Measurements from ENCODE around the gene IMMP2L. TPM values are rescaled to one million over a fixed set of nuclear protein-coding genes. Genes with fewer than 3 reads are reported as not detected.
"Not testable (repeated sequence)": the region's sequence is repeated elsewhere in the genome, so short reads cannot be mapped to it uniquely, and the experiment has no call there.

IMMP2L gene
- total RNA-seq, 1 donor from 2014 or later = 11.9 TPM

GRCh38 chr7:111074748-111075146, 487.5 kb downstream of the IMMP2L start:
- no peaks in the 10 kb centered on the region for H3K27me3 Mint-ChIP-seq (ENCODE audit: low read depth)
- peaks cover 32% of the 10 kb centered on the region for H3K4me1 Mint-ChIP-seq
- H3K27ac Mint-ChIP-seq (ENCODE audit: unreplicated experiment) = peak overlapping the region; percentile 0
- no peaks in the 10 kb centered on the region for H3K36me3 Mint-ChIP-seq (ENCODE audit: low read depth)
- peaks cover 2% of the 10 kb centered on the region for H3K9me3 Mint-ChIP-seq
- H3K4me3 Mint-ChIP-seq = no peak overlapping the region
- no peak for TF ChIP-seq CTCF (conservative IDR thresholded peaks at IDR 0.05)
- DNase-seq (ENCODE audit: low read depth, low spot score) = no peak

GRCh38 chr7:111074071-111074747, 488.1 kb downstream of the IMMP2L start:
- Mint-ChIP-seq H3K27ac (ENCODE audit: unreplicated experiment) (no peak overlapping the region), H3K27me3 (ENCODE audit: low read depth) (no peaks in the 10 kb centered on the region), H3K36me3 (ENCODE audit: low read depth) (no peaks in the 10 kb centered on the region), H3K9me3 (peaks cover 2% of the 10 kb centered on the region), H3K4me1 (peaks cover 32% of the 10 kb centered on the region), H3K4me3 (no peak overlapping the region)
- no peak for TF ChIP-seq CTCF (conservative IDR thresholded peaks at IDR 0.05)
- no peak for DNase-seq (ENCODE audit: low read depth, low spot score)

- H3K27ac Mint-ChIP-seq (ENCODE audit: unreplicated experiment); H3K9me3 Mint-ChIP-seq; H3K4me3 Mint-ChIP-seq; H3K27me3 Mint-ChIP-seq (ENCODE audit: low read depth); H3K36me3 Mint-ChIP-seq (ENCODE audit: low read depth); DNase-seq (ENCODE audit: low read depth, low spot score): not testable (repeated sequence)
- peaks cover 28% of the 10 kb centered on the region for H3K4me1 Mint-ChIP-seq
These were observed 489.6 kb downstream of the IMMP2L start for GRCh38 chr7:111072658-111073057.

GRCh38 chr7:111071556-111071955, 490.7 kb downstream of the IMMP2L start:
- H3K4me3 Mint-ChIP-seq = no peak overlapping the region
- H3K27ac Mint-ChIP-seq (ENCODE audit: unreplicated experiment) = no peak overlapping the region
- no peak for DNase-seq (ENCODE audit: low read depth, low spot score)
- H3K36me3 Mint-ChIP-seq (ENCODE audit: low read depth) = peaks cover 4% of the 10 kb centered on the region
- H3K9me3 Mint-ChIP-seq = peaks cover 2% of the 10 kb centered on the region
- H3K27me3 Mint-ChIP-seq (ENCODE audit: low read depth) = no peaks in the 10 kb centered on the region
- peaks cover 25% of the 10 kb centered on the region for H3K4me1 Mint-ChIP-seq
- TF ChIP-seq CTCF (conservative IDR thresholded peaks at IDR 0.05) = no peak

- no peak for DNase-seq (ENCODE audit: low read depth, low spot score)
- Mint-ChIP-seq H3K36me3 (ENCODE audit: low read depth) (peaks cover 12% of the 10 kb centered on the region), H3K27me3 (ENCODE audit: low read depth) (no peaks in the 10 kb centered on the region), H3K9me3 (peaks cover 15% of the 10 kb centered on the region), H3K27ac (ENCODE audit: unreplicated experiment) (no peak overlapping the region), H3K4me1 (peaks cover 2% of the 10 kb centered on the region), H3K4me3 (no peak overlapping the region)
- TF ChIP-seq CTCF (conservative IDR thresholded peaks at IDR 0.05) = no peak
These were observed 493.7 kb downstream of the IMMP2L start for GRCh38 chr7:111068618-111069017.

GRCh38 chr7:111067682-111068081, 494.6 kb downstream of the IMMP2L start:
- Mint-ChIP-seq H3K27ac (ENCODE audit: unreplicated experiment) (no peak overlapping the region), H3K27me3 (ENCODE audit: low read depth) (no peaks in the 10 kb centered on the region), H3K4me1 (no peaks in the 10 kb centered on the region), H3K4me3 (no peak overlapping the region), H3K36me3 (ENCODE audit: low read depth) (peaks cover 15% of the 10 kb centered on the region), H3K9me3 (peaks cover 16% of the 10 kb centered on the region)
- no peak for DNase-seq (ENCODE audit: low read depth, low spot score)
- no peak for TF ChIP-seq CTCF (conservative IDR thresholded peaks at IDR 0.05)
